Forelimb muscle (tissue), 1 donor: ENCODE results near the gene ARHGAP31. TPM values are rescaled to one million over a fixed set of nuclear protein-coding genes. Genes with fewer than 3 reads are reported as not detected.
"Not testable (repeated sequence)": the region's sequence is repeated elsewhere in the genome, so short reads cannot be mapped to it uniquely, and the experiment has no call there.

Experiments
- DNase-seq: peaks from one replicate; pipeline ENCODE4 v3.0.0-alpha.2; 2013; ENCODE audit warnings: low read depth
- polyA plus RNA-seq: library from polyadenylated mRNA; unstranded; fragments of 120-200 nt; gene quantifications from one replicate; pipeline ENCODE4 v1.2.1, GENCODE V29; 2013; ENCODE audit not compliant: insufficient read length

The ARHGAP31 gene, protein sequence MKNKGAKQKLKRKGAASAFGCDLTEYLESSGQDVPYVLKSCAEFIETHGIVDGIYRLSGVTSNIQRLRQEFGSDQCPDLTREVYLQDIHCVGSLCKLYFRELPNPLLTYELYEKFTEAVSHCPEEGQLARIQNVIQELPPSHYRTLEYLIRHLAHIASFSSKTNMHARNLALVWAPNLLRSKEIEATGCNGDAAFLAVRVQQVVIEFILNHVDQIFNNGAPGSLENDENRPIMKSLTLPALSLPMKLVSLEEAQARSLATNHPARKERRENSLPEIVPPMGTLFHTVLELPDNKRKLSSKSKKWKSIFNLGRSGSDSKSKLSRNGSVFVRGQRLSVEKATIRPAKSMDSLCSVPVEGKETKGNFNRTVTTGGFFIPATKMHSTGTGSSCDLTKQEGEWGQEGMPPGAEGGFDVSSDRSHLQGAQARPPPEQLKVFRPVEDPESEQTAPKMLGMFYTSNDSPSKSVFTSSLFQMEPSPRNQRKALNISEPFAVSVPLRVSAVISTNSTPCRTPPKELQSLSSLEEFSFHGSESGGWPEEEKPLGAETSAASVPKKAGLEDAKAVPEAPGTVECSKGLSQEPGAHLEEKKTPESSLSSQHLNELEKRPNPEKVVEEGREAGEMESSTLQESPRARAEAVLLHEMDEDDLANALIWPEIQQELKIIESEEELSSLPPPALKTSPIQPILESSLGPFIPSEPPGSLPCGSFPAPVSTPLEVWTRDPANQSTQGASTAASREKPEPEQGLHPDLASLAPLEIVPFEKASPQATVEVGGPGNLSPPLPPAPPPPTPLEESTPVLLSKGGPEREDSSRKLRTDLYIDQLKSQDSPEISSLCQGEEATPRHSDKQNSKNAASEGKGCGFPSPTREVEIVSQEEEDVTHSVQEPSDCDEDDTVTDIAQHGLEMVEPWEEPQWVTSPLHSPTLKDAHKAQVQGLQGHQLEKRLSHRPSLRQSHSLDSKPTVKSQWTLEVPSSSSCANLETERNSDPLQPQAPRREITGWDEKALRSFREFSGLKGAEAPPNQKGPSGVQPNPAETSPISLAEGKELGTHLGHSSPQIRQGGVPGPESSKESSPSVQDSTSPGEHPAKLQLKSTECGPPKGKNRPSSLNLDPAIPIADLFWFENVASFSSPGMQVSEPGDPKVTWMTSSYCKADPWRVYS (N-terminal part only)
- 10.1 TPM for polyA plus RNA-seq

DNA sequence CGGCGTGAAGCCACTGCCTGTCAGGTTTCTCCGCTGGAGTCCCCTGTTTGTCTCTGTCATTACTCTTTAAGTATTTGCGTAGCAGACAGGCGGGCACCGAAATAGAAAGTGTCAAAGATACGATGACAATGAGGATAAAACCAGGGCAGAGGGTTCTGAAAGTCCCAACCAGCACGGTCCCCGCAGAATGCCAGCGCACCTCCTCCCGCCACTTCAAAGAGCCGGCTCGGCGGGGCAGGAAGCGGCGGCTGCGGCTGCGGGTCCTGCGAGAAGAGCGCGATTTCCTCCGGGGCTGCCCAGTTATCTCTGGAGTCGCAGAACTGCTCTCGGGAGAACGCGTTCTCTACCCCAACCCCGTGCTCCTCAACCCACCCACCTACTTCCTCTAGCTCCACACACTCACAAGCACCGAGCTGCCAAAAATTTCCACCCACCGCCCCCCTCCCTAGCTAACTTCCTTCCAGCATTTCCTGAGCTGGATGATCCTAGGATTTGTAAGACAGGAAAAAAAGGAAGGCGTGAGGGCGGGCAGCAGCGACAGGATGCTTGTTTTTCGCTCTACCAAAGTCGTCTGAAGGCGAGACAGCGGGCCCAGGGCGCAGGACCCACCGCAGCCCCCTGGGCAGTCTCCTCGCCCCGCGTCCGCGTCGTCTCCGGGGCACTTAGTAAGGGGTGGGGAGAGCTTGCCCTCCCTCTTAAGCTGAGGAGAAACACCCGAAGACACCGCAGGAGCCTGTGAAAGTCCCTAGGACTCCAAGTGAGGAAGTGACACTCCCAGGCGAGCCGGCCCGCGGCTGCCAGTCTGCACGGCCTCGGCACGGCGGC is at the start of gene ARHGAP31:
Gene ARHGAP31, plus strand, starts transcription at position 513 of the 825 bp plus-strand sequence. CDS start 522 bp downstream, outside the sequence.
- no peak for DNase-seq

DNA sequence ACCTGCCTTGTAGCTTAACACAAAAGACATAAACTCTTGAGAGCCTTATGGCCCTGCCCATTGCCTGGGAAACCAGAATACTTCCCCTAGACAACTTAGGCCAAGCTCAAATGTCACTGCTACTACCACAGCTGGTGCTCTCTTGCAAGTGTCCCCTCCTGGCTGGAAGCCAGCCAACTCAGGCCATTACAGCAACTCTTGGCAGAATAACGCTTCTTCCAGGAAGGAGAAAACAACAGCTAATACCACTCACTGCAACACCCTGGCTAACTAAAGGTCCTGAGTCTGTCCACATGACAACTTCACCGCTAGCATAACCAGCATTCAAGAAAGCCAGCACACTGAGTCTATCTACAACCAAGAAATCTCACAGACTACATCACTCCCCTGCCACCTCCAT is 48.4 kb upstream of the ARHGAP31 start:
- DNase-seq, result no peak

DNA sequence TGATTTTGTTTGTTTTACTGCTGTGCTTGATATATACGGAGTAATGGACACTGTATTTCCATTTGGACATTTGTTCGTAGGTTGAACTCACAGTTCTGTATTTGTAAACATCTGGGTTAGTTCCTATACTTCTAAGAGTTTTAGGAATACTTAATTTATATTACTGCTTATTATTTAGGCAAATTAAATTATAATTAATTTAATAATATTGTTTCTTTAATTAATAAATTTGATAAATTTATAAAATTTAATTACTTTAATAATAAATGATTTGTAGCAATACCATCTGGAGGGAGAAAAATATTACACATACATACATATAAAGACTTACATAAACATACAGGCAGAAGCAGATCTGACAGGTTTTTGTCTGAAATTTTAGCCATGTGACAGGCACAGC is 39.0 kb upstream of the ARHGAP31 start:
- DNase-seq, result no peak

DNA sequence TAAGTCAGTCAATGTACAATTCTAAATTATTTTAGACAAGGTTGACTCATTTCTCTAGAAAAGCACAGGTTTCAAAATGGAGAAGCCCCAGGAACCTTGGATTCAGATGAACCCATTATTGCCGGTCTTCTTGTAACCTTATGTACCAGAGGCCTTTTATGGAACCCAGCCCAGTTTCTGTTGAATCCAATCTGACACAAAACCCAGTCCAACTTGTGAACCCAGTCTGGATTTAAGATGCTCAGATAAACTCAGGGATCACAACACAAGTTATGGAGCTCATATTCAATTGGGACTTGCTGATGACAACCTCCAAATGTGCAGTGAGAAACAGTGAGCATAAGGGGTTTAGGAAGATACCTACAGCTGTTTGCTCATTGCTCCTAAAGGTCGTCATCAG is 37.1 kb upstream of the ARHGAP31 start:
- DNase-seq, result no peak

DNA sequence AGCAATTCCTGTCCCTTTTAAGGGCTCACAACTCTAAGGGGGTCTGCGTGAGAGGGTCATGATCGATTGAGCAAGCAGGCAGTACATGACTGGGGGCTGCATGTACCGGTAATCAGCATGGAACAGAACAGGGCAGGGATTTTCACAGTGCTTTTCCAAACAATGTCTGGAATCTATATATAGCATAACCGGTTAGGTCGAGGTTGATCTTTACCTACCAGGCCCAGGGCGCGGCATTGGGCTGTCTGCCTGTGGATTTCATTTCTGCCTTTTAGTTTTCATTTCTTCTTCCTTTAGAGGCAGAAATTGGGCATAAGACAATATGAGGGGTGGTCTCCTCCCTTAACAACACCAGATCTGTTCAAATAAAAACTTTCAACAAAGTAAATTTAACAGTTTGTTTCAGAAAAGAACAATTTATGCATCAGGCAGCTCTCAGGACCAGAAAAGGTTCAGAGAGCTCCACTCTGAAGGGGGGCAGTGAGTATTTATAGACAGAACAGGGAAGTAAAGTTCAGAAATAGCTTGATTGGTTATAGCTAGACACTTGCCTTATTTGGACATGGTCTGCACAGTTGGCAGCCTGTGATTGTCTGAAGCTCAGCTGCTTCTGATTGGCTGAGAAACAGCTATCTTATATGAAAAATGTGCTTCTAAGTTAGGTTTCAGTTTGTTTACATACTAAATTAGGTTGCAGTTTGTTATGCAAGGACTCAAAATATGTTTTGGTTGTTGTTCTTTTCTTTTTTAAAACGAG is 36.4 kb upstream of the ARHGAP31 start:
- DNase-seq, result no peak

DNA sequence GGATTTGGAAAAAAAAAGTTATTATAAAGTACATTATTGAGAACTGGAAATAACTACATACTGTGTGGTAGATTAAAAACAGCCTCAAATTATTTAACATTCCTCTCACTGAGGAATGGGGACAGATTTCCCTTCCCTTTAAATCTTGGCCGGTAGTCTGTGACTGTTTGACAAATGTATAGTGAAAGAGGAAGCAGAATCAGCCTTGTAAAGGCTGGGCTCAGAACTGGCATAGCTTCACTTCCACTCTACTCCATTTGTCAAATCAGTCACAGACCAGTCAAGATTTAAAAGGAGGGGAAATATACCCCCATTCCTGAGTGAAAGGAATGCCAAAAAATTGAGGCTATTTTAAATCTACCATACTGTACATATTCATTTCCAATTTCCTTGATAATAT is 35.3 kb upstream of the ARHGAP31 start:
- DNase-seq, result no peak

DNA sequence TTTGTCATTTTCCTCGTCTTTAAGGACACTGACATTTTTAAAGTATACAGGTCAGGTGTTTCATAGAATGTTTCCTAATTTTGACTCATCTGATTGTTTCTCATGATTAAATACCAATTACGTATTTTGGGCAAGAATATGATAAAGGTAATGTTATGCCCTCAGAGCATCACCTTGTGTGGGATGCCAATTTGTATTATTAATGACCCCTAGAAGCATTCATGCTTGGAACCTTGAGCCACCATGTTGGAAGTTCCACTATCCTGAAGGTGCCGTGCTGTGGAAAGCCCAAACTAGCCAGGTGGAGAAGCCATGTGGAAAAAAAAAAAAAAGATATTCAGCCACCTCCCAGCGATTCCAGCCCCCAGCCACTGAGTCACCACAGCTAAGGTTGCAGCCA is 34.4 kb upstream of the ARHGAP31 start:
- DNase-seq, result no peak

DNA sequence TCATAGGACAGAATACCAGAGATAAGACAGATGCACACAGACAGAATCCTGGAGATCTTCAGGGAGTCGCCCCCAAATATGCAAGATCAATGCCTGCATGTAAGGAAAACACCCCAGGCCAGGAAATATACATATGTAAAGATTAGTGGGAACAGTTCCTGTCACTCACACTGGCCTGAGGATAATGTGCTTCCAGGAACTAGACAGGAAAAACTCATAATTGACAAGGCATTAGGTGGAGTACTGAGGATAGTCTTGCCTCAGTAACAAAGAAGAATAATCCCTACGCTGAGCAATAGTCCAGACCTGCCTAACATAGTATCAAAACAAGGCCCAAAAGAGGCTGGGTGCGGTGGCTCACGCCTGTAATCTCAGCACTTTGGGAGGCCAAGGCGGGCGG is 33.1 kb upstream of the ARHGAP31 start:
- DNase-seq, result no peak

DNA sequence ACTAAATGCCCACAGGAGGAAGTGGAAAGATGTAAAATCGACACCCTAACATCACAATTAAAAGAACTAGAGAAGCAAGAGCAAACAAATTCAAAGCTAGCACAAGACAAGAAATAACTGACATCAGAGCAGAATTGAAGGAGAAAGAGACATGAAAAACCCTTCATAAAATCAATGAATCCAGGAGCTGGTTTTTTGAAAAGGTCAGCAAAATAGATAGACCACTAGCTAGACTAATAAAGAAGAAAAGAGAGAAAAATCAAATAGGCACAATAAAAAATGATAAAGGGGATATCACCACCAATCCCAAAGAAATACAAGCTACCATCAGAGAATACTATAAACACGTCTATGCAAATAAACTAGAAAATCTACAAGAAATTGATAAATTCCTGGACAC is 24.0 kb upstream of the ARHGAP31 start:
- not testable (repeated sequence) for DNase-seq

DNA sequence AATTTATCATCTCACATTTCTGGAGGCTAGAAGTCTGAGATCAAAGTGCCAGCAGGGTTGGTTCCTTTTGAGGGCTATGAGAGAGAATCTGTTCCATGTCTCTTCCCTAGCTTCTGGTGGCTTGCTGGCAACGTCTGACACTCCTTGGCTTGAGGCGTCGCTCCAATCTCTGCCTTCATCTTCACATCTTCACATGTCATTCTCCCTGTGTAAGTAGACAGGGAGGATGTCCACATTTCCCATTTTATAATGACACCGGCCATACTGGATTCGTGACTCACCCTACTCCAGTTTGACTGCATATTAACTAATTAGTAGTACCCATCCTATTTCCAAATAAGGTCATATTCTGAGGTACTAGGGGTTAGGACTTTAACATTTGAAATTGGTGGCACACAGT is 17.5 kb upstream of the ARHGAP31 start:
- no peak for DNase-seq

DNA sequence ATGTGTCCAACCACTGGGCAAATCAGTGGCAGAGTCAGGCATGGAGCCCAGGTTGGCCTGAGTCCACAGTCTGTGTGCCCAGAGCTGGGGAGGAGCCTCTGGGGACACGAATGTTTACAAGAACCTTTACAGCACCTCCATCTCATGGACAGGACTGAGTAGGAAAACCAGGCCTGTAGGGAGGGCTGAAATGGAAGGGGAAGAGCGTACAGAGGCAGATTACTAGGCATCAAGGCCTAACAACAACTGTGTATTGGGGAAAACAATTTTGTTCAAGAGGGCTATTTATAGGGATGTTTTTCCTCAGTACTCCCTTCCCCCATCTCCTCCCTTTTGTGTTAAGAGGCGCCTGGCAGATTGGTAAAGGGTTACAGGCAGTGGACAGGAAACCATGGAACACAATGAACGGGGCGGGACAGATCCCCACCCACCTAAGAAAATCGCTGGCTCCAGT is 15.1 kb upstream of the ARHGAP31 start:
- DNase-seq, result no peak

DNA sequence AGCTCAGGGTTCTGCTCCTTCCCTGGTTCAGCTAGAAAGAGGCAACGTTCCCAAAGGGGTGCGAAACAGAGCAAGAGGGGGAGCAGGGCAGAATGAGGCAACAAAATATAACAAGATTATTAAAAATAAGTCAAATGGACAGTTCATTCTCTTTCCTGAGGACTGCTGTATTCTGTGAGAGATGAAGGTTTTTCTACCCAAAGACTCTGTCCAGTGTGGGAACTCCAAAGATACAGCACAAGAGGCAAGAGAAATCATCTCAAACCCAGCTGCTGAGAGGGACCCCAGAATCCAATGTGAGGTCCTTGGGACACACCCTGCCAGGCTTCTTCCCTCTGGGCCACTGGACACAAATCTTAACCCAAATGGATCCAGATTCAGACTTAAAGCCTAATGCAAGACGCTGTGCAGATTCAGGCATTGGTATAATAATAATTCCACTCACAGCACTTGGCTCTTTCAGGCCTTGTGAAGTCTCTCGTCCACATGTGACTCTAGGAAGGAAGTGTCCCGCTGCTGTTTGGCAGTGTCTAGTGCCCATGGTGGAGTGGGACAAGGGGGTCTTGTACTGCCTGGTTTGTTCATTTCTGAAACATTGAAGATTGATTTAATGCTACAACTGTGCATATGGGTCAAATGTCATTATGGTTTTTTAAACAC is 14.5 kb upstream of the ARHGAP31 start:
- DNase-seq, result no peak

DNA sequence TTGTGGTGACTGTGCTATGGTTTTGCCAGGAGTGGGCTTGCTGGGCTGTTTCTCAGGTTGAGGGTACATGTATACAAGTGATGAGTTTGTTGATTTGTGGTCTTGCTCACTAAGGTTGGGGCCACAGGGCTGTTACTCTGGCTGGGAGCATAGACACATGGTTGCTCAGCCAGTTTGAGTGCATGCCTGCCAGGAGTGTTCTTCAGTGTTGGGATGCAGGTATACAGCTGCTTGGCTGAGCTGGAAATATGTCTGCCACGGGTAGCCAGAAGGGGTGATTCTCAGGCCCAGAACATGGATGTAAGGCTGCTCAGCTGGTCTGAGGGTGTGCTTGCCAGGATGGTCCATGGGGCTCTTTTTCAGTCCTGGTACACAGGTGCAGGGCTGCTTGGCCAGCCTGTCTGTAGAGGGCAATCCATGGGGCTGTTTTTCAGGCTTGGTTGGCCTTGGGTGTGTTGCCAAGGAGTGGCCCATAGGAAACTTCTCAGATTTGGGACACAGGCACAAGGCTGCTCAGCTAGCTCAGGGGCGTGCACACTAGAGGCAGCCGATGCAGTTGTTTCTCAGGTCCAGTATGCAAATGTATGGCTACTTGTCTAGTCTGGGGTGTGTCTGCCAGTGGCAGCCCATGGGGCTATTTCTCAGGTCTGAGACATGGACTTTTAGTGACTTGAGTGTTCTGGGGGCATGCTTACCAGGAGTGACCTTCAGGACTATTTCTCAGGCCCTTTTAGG is 5.3 kb upstream of the ARHGAP31 start:
- DNase-seq, result no peak

DNA sequence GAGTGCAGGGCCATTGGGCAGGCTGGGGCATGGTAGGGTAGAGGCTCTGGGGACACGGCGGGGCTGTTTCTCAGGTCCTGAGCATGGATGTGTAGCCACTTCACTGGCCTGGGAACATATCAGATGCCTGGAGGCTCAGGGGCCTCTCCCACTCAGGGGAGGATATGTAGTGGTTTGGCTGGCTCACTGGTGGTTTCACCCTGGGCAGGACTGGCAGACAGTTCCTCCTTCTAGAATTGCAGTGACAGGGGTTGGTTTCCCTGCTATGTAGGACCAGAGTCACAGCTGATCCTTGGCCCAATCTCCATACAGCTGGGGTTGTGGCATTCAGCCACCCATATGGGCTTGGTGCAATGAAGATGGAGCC is 4.8 kb upstream of the ARHGAP31 start:
- DNase-seq, result no peak

DNA sequence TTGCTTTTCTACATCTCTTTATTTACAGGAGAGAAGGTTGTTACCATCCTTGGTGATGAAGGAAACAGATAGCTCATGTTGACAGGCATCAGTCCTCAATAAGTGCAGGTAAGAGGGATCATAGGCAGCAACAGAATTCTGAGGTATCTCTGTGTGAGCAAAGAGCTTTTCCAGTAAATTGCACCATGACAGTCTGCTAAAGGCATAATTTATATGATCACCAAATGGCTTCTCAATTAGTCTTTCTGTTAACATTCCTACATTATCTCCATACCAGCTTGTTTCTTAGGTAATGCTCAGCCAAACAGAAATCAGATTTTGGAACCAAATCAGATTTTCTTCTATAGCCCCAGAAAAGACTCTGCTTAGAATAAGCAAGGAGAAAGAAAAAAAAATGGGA is 3.6 kb upstream of the ARHGAP31 start:
- DNase-seq, result no peak

DNA sequence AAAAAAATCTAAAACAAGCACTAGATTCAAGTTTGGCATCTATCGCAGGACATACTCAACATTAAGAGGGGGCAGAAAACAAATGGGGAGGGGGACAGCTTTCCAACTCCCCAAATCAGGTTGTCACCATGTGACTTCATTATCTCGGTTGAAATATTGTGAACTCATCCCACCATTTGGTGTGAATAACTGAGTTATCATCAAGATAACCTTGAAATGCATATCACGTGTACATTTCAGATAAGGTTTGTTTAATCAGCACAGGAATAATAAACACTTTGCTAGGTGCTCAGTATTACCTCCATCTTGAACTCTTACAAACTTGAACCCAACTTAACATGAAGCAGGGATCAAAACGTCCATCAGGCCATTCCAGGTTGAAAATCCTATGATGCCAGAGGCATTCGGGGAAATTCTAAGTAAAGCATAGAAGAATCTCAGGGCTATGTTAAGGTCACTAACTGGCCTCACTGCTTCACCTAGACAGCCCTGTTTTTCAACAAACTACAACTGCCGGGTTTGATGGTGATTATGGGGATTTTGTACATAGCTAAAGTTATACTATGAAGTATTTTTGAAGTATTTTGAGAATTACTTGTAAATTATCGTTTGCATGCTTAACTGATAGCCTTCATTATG is 3.0 kb upstream of the ARHGAP31 start:
- no peak for DNase-seq

DNA sequence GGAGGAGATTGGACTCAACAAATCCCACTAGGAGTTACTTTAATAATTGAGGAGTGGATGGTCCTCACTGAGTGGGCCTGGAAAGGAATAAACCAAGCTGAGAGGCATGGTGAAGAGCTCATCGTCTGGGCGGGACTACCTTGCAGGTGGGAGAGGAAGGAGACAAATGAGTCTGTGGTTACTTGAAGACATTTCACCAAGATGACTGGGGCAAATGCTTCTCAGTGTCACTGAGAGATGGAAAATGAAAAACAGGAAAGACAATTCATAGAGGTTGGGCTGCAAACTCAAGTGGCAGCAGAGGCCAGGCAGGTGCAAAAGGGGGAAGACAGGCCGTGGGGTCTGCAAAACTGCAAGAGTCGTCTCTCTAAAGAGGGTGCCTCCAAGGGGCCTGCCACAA is 1.5 kb upstream of the ARHGAP31 start:
- DNase-seq, result no peak

DNA sequence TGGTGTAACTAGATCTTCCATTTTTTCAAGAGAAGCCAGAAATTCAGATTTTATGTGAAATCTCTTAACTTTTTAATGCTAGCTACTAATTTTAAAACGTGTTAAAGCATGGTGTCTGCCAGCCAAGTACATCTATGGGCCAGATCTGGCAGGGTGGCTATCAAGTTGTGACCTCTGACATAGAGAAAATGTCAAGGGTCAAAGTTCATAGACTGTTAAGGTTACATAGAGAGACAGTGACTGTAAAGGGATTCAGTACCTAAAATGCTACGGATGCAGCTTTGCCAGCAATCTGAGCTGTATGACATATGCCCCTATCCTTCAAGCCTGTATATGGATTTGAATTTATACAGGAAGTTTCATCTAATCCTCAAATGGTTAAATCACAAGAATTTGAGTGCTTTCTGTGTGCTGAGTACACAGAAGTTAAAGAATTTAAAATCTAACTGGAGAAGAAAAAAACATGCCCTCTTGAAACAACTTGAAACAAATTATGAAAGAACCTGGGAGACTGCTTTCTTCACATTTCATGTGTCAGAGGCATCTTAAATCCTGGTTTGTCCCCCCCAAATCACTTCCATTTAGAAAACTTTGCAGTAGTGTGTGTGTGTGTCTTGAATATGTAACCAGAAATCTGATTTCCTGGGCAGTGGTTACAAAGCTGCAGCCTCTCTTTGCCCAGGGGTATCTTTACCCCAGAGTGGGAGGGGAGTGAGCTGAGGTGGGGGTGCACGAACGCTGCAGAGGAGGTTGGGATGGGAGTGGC is 895 bp upstream of the ARHGAP31 start:
- DNase-seq, result no peak
